ENCODE measurements around the gene PRIMA1. TPM values are rescaled to one million over a fixed set of nuclear protein-coding genes. Genes with fewer than 3 reads are reported as not detected.

PRIMA1 gene
- total and polyA plus RNA-seq, 2 experiments from 2014 or later = 2.1 to 3.5 TPM

DNA sequence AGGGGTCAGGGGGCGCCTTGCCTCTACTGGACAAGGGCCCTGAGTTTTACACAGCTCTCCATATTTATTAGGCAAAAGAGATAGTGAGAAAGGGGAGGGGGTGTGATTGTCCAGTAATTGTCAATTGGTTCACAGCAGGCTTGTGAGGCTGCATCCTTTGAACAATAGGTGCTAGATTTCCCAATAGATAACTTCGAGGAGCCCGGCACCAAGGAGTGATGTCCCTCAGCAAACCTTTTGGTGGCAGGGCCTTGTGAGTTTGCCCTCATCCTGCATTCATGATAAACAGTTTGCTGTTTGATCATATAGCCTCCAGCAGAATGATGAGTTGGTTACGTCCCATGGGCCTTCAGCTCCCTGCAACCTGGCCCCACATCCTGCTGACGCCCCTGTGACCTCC, 2.7 kb upstream of the PRIMA1 start:
- Histone ChIP-seq H3F3A (replicated peaks; ENCODE audit: low read depth) (peaks cover 7% of the 10 kb centered on the region; the same call in 1 of the 2 replicates), H3K27ac (ENCODE audit: low read depth) (no peak overlapping the region), H3K4me2 (no peak overlapping the region), H3K4me3 (no peak overlapping the region), H4K20me1 (replicated peaks; ENCODE audit: insufficient read depth) (no peaks in the 10 kb centered on the region; the same call in 1 of the 2 replicates), H3K36me3 (ENCODE audit: insufficient read depth) (no peaks in the 10 kb centered on the region), H2AFZ (no peak overlapping the region), H3K4me1 (ENCODE audit: insufficient read depth) (peaks cover 9% of the 10 kb centered on the region), H3K9me2 (ENCODE audit: insufficient read depth) (peaks cover 5% of the 10 kb centered on the region; the same call in 1 of the 2 replicates), H3K79me2 (replicated peaks; ENCODE audit: insufficient read depth) (no peaks in the 10 kb centered on the region), H3K27me3 (ENCODE audit: insufficient read depth) (peaks cover 33% of the 10 kb centered on the region)
- Mint-ChIP-seq H3K9me3 (peaks cover 3% of the 10 kb centered on the region; the same call in 1 of the 3 replicates), H3K4me3 (no peak overlapping the region), H3K27ac (no peak overlapping the region), H3K36me3 (ENCODE audit: low read depth) (no peaks in the 10 kb centered on the region), H3K4me1 (peaks cover 14% of the 10 kb centered on the region), H3K27me3 (ENCODE audit: insufficient read depth, low read depth, poor library complexity) (peaks cover 39% of the 10 kb centered on the region)
- TF ChIP-seq JUNB (IDR thresholded peaks at IDR 0.05; ENCODE audit: unreplicated experiment) (no peak), EZH2phosphoT487 (IDR thresholded peaks at IDR 0.05; ENCODE audit: unreplicated experiment) (no peak), NANOG (IDR thresholded peaks at IDR 0.05; ENCODE audit: borderline replicate concordance) (no peak), CREB1 (CRISPR knock-in tag; IDR thresholded peaks at IDR 0.05; ENCODE audit: low read depth) (no peak)
- ATAC-seq = no peak
- no peak for DNase-seq (ENCODE audit: low spot score)

- Histone ChIP-seq H3K9me2 (ENCODE audit: insufficient read depth) (peaks cover 5% of the 10 kb centered on the region; the same call in 1 of the 2 replicates), H3F3A (replicated peaks; ENCODE audit: low read depth) (peaks cover 7% of the 10 kb centered on the region; the same call in 1 of the 2 replicates), H3K4me2 (peak overlapping the region; percentile 95), H3K27me3 (ENCODE audit: insufficient read depth) (peaks cover 33% of the 10 kb centered on the region), H3K4me1 (ENCODE audit: insufficient read depth) (peaks cover 9% of the 10 kb centered on the region), H2AFZ (peak overlapping the region; percentile 96), H3K27ac (ENCODE audit: low read depth) (0 out of 2 replicates have a peak overlapping the region, but pooled peaks have one; percentile 59), H4K20me1 (replicated peaks; ENCODE audit: insufficient read depth) (no peaks in the 10 kb centered on the region; the same call in 1 of the 2 replicates), H3K4me3 (peak overlapping the region; percentile 86), H3K36me3 (ENCODE audit: insufficient read depth) (no peaks in the 10 kb centered on the region), H3K79me2 (replicated peaks; ENCODE audit: insufficient read depth) (no peaks in the 10 kb centered on the region)
- Mint-ChIP-seq H3K9me3 (peaks cover 3% of the 10 kb centered on the region; the same call in 1 of the 3 replicates), H3K36me3 (ENCODE audit: low read depth) (no peaks in the 10 kb centered on the region), H3K27me3 (ENCODE audit: insufficient read depth, low read depth, poor library complexity) (peaks cover 40% of the 10 kb centered on the region), H3K27ac (peak overlapping the region; percentile 52; the same call in 1 of the 2 replicates), H3K4me1 (peaks cover 14% of the 10 kb centered on the region), H3K4me3 (peak overlapping the region; percentile 76)
- ATAC-seq = peak; percentile 25
- peak; percentile 42 for DNase-seq (ENCODE audit: low spot score)
- TF ChIP-seq ZNF331 (CRISPR knock-in tag; IDR thresholded peaks at IDR 0.05; ENCODE audit: low read depth) (no peak), CTCF (conservative IDR thresholded peaks at IDR 0.05; ENCODE audit: low read depth in 2 of 2) (peak in 1 of 2 experiments; percentile 56; a peak in 2 of 4 replicates), JUNB (IDR thresholded peaks at IDR 0.05; ENCODE audit: unreplicated experiment) (no peak), STAT1 (IDR thresholded peaks at IDR 0.05; ENCODE audit: unreplicated experiment) (no peak), EZH2phosphoT487 (IDR thresholded peaks at IDR 0.05; ENCODE audit: unreplicated experiment) (no peak)
- TF ChIP-seq, protein P1, sequence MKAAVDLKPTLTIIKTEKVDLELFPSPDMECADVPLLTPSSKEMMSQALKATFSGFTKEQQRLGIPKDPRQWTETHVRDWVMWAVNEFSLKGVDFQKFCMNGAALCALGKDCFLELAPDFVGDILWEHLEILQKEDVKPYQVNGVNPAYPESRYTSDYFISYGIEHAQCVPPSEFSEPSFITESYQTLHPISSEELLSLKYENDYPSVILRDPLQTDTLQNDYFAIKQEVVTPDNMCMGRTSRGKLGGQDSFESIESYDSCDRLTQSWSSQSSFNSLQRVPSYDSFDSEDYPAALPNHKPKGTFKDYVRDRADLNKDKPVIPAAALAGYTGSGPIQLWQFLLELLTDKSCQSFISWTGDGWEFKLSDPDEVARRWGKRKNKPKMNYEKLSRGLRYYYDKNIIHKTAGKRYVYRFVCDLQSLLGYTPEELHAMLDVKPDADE (IDR thresholded peaks at IDR 0.05) = no peak
These were observed 1.2 kb upstream of the PRIMA1 start for GRCh38 chr14:93789228-93790130.

Data from GM23338 (cell line).